Spinal cord (tissue), 10 donors: ENCODE measurements around the gene ZNF774. TPM values are rescaled to one million over a fixed set of nuclear protein-coding genes. Genes with fewer than 3 reads are reported as not detected.
"Not testable (repeated sequence)": the region's sequence is repeated elsewhere in the genome, so short reads cannot be mapped to it uniquely, and the experiment has no call there.

ENCODE experiments used
- DNase-seq, 6 donors: peaks; one replicate each; pipeline versions ENCODE4 v3.0.0 to v3.0.0-alpha.2; 2013 to 2015; ENCODE audit warnings: low spot score in 6 of 6, low read depth in 4 of 6
- H3K27ac ChIP-seq: one replicate; pipeline ENCODE4 v1.5.1; 2013; ENCODE audit warnings: low read depth, low read length, control low read depth
- H3K27me3 ChIP-seq: one replicate; pipeline ENCODE4 v1.6.1; 2013; ENCODE audit warnings: low read length; ENCODE audit not compliant: control insufficient read depth, insufficient read depth
- H3K36me3 ChIP-seq: one replicate; pipeline ENCODE4 v1.6.1; 2013; ENCODE audit warnings: low read length; ENCODE audit not compliant: control insufficient read depth, insufficient read depth
- H3K4me1 ChIP-seq: one replicate; pipeline ENCODE4 v1.6.1; 2013; ENCODE audit warnings: low read length; ENCODE audit not compliant: control insufficient read depth, insufficient read depth
- H3K4me3 ChIP-seq: one replicate; pipeline ENCODE4 v1.5.1; 2013; ENCODE audit warnings: low read depth, low read length, control low read depth
- H3K9me3 ChIP-seq: one replicate; pipeline ENCODE4 v1.6.1; 2013; ENCODE audit warnings: low read length; ENCODE audit not compliant: control insufficient read depth, insufficient read depth
- WGBS: methylation state at CpG from one replicate; pipeline ENCODE4 v1.1.5; 2013; ENCODE audit warnings: missing lambda C conversion rate; ENCODE audit not compliant: insufficient coverage; 5-methylcytosine and 5-hydroxymethylcytosine counted together
- polyA plus RNA-seq, 2 donors: library from polyadenylated mRNA; unstranded; fragments of 120-200 nt; gene quantifications; one replicate each; pipeline ENCODE4 v1.2.1, GENCODE V29; 2013; ENCODE audit not compliant: insufficient read length in 2 of 2
- total RNA-seq, 2 donors: library from RNA; depleted of rRNA in 1 of 2; stranded (reverse); fragments of 120-200 nt in 1 of 2; fragments of >200 nt in 1 of 2; gene quantifications; one replicate each; pipeline versions ENCODE4 v1.2.3 to v1.2.4, GENCODE V29; 2013 to 2014
- donor health status: healthy.

Gene ZNF774
- total and polyA plus RNA-seq, 4 donors, result 5.3 to 13.4 (median 7.4) TPM

GRCh38 chr15:90400005-90400758 lies 48.1 kb downstream of the ZNF774 start:
- Histone ChIP-seq H3K27me3 (no peaks in the 10 kb centered on the region), H3K9me3 (no peaks in the 10 kb centered on the region), H3K4me1 (no peaks in the 10 kb centered on the region), H3K4me3 (no peak overlapping the region), H3K36me3 (no peaks in the 10 kb centered on the region), H3K27ac (no peak overlapping the region)
- no peak for DNase-seq
- WGBS, result 100% methylated on average over 1 of the region's 7 CpGs

GRCh38 chr15:90400759-90401314 lies 48.8 kb downstream of the ZNF774 start:
- no peaks in the 10 kb centered on the region for H3K4me1 ChIP-seq
- H3K9me3 ChIP-seq, result no peaks in the 10 kb centered on the region
- peak overlapping the region; percentile 61 for H3K27ac ChIP-seq
- 25% methylated on average over 5 of the region's 7 CpGs for WGBS
- no peaks in the 10 kb centered on the region for H3K36me3 ChIP-seq
- H3K27me3 ChIP-seq, result no peaks in the 10 kb centered on the region
- H3K4me3 ChIP-seq, result no peak overlapping the region
- peak in 3 of 6 donors; percentile 14 to 73 (median 52) for DNase-seq

GRCh38 chr15:90401495-90401894 lies 49.4 kb downstream of the ZNF774 start:
- Histone ChIP-seq H3K27ac (peak overlapping the region; percentile 61), H3K9me3 (no peaks in the 10 kb centered on the region), H3K4me3 (no peak overlapping the region), H3K36me3 (no peaks in the 10 kb centered on the region), H3K27me3 (no peaks in the 10 kb centered on the region), H3K4me1 (no peaks in the 10 kb centered on the region)
- no peak for DNase-seq
- no CpG with 5 or more reads among the region's 1 CpG for WGBS

- Histone ChIP-seq H3K36me3 (no peaks in the 10 kb centered on the region), H3K9me3 (no peaks in the 10 kb centered on the region), H3K27me3 (no peaks in the 10 kb centered on the region), H3K27ac (peak overlapping the region; percentile 33), H3K4me3 (no peak overlapping the region), H3K4me1 (no peaks in the 10 kb centered on the region)
- peak in 2 of 6 donors; percentile 7 to 20 for DNase-seq
Observed at GRCh38 chr15:90402223-90402622, 50.1 kb downstream of the ZNF774 start.

GRCh38 chr15:90402767-90403166 lies 50.7 kb downstream of the ZNF774 start:
- no peaks in the 10 kb centered on the region for H3K36me3 ChIP-seq
- peak overlapping the region; percentile 33 for H3K27ac ChIP-seq
- no peaks in the 10 kb centered on the region for H3K27me3 ChIP-seq
- H3K4me1 ChIP-seq, result no peaks in the 10 kb centered on the region
- 100% methylated on average over 1 of the region's 3 CpGs for WGBS
- H3K9me3 ChIP-seq, result no peaks in the 10 kb centered on the region
- H3K4me3 ChIP-seq, result no peak overlapping the region
- no peak for DNase-seq

- H3K27ac ChIP-seq, result no peak overlapping the region
- H3K36me3 ChIP-seq, result no peaks in the 10 kb centered on the region
- DNase-seq, result no peak
- no peaks in the 10 kb centered on the region for H3K4me1 ChIP-seq
- WGBS, result no CpG with 5 or more reads among the region's 3 CpGs
- H3K27me3 ChIP-seq, result no peaks in the 10 kb centered on the region
- no peaks in the 10 kb centered on the region for H3K9me3 ChIP-seq
- H3K4me3 ChIP-seq, result no peak overlapping the region
Observed at GRCh38 chr15:90405055-90405607, 53.0 kb downstream of the ZNF774 start.

GRCh38 chr15:90407336-90407735 lies 55.3 kb downstream of the ZNF774 start:
- no CpG with 5 or more reads among the region's 3 CpGs for whole genome bisulfite sequencing
- no peak overlapping the region for H3K4me3 ChIP-seq
- H3K27ac ChIP-seq, result no peak overlapping the region
- H3K27me3 ChIP-seq, result no peaks in the 10 kb centered on the region
- DNase-seq, result no peak
- no peaks in the 10 kb centered on the region for H3K9me3 ChIP-seq
- no peaks in the 10 kb centered on the region for H3K36me3 ChIP-seq
- no peaks in the 10 kb centered on the region for H3K4me1 ChIP-seq

- WGBS, result 86% methylated on average over 1 of the region's 2 CpGs
- H3K4me1 ChIP-seq, result no peaks in the 10 kb centered on the region
- no peak overlapping the region for H3K4me3 ChIP-seq
- DNase-seq, result no peak
- no peak overlapping the region for H3K27ac ChIP-seq
- H3K9me3 ChIP-seq, result no peaks in the 10 kb centered on the region
- H3K36me3 ChIP-seq, result no peaks in the 10 kb centered on the region
- no peaks in the 10 kb centered on the region for H3K27me3 ChIP-seq
Observed at GRCh38 chr15:90407871-90408317, 55.8 kb downstream of the ZNF774 start.

GRCh38 chr15:90408657-90409056 lies 56.6 kb downstream of the ZNF774 start:
- WGBS, result 85% methylated on average over 2 of the region's 3 CpGs
- H3K36me3 ChIP-seq, result no peaks in the 10 kb centered on the region
- DNase-seq, result no peak
- H3K4me3 ChIP-seq, result no peak overlapping the region
- H3K27ac ChIP-seq, result no peak overlapping the region
- H3K4me1 ChIP-seq, result no peaks in the 10 kb centered on the region
- H3K9me3 ChIP-seq, result no peaks in the 10 kb centered on the region
- no peaks in the 10 kb centered on the region for H3K27me3 ChIP-seq

GRCh38 chr15:90409587-90409986 lies 57.5 kb downstream of the ZNF774 start:
- H3K9me3 ChIP-seq, H3K27ac ChIP-seq, H3K36me3 ChIP-seq, H3K4me1 ChIP-seq, H3K4me3 ChIP-seq, H3K27me3 ChIP-seq, DNase-seq: not testable (repeated sequence)
- 97% methylated on average over 2 of the region's 3 CpGs for WGBS
